ENCODE data around the gene CTDSPL.

Gene CTDSPL

GRCh38 chr3:37935756-37936666 lies 74.3 kb downstream of the CTDSPL start:
- CTCF ChIA-PET, result interaction anchor here (0.8 kb wide), 1 partner anchor 70 kb away, joined by 3 read pairs; no protein-coding TSS in a partner anchor
- POLR2A ChIA-PET, result no interaction called here
- peaks cover 5 to 22% (median 15%) of the 10 kb centered on the region in 4 experiments for H3K4me1 ChIP-seq (ENCODE audit: control extremely low read depth in 1 of 4, control insufficient read depth in 4 of 4, insufficient read depth in 4 of 4, low read length in 3 of 4)
- no peaks in the 10 kb centered on the region for H3K27me3 ChIP-seq (replicated peaks in 2 of 5; ENCODE audit: control insufficient read depth in 4 of 5, insufficient read depth in 5 of 5, low read length in 4 of 5)
- no peak overlapping the region for H3K4me3 ChIP-seq (ENCODE audit: control insufficient read depth in 1 of 7, extremely low read depth in 1 of 7, insufficient read depth in 4 of 7, low read depth in 2 of 7, low read length in 6 of 7)
- H3K9me3 ChIP-seq (ENCODE audit: control extremely low read depth in 1 of 5, control insufficient read depth in 4 of 5, insufficient read depth in 2 of 5, low read depth in 1 of 5, low read length in 4 of 5), result no peaks in the 10 kb centered on the region
- no peaks in the 10 kb centered on the region for H3K36me3 ChIP-seq (ENCODE audit: control insufficient read depth in 4 of 4, insufficient read depth in 4 of 4, low read length in 3 of 4)
- no peak overlapping the region for H3K27ac ChIP-seq (ENCODE audit: insufficient read depth in 1 of 2, low read depth in 1 of 2, low read length in 2 of 2, poor library complexity in 1 of 2, severe bottlenecking in 2 of 2)
- DNase-seq, result no peak
- 100% methylated on average over 5 of the region's 9 CpGs for WGBS (ENCODE audit: insufficient coverage)

GRCh38 chr3:37937156-37937555 lies 75.5 kb downstream of the CTDSPL start:
- no peaks in the 10 kb centered on the region for H3K9me3 ChIP-seq (ENCODE audit: control extremely low read depth in 1 of 5, control insufficient read depth in 4 of 5, insufficient read depth in 2 of 5, low read depth in 1 of 5, low read length in 4 of 5)
- no peaks in the 10 kb centered on the region for H3K36me3 ChIP-seq (ENCODE audit: control insufficient read depth in 4 of 4, insufficient read depth in 4 of 4, low read length in 3 of 4)
- H3K27ac ChIP-seq (ENCODE audit: insufficient read depth in 1 of 2, low read depth in 1 of 2, low read length in 2 of 2, poor library complexity in 1 of 2, severe bottlenecking in 2 of 2), result no peak overlapping the region
- peaks cover 5 to 23% (median 17%) of the 10 kb centered on the region in 4 experiments for H3K4me1 ChIP-seq (ENCODE audit: control extremely low read depth in 1 of 4, control insufficient read depth in 4 of 4, insufficient read depth in 4 of 4, low read length in 3 of 4)
- no peaks in the 10 kb centered on the region for H3K27me3 ChIP-seq (replicated peaks in 2 of 5; ENCODE audit: control insufficient read depth in 4 of 5, insufficient read depth in 5 of 5, low read length in 4 of 5)
- DNase-seq, result no peak
- ChIA-PET CTCF (interaction anchor here (1.6 to 2.4 kb wide), 2 partner anchors 16 to 82 kb away, joined by 3 to 9 read pairs; no protein-coding TSS in a partner anchor), POLR2A (no interaction called here)
- no peak overlapping the region for H3K4me3 ChIP-seq (ENCODE audit: control insufficient read depth in 1 of 7, extremely low read depth in 1 of 7, insufficient read depth in 4 of 7, low read depth in 2 of 7, low read length in 6 of 7)
- 84% methylated on average over 5 of the region's 6 CpGs for WGBS (ENCODE audit: insufficient coverage)

- Histone ChIP-seq H3K4me3 (ENCODE audit: control insufficient read depth in 1 of 7, extremely low read depth in 1 of 7, insufficient read depth in 4 of 7, low read depth in 2 of 7, low read length in 6 of 7) (no peak overlapping the region), H3K4me1 (ENCODE audit: control extremely low read depth in 1 of 4, control insufficient read depth in 4 of 4, insufficient read depth in 4 of 4, low read length in 3 of 4) (peaks cover 5 to 23% (median 18%) of the 10 kb centered on the region in 4 experiments), H3K27me3 (replicated peaks in 2 of 5; ENCODE audit: control insufficient read depth in 4 of 5, insufficient read depth in 5 of 5, low read length in 4 of 5) (no peaks in the 10 kb centered on the region), H3K9me3 (ENCODE audit: control extremely low read depth in 1 of 5, control insufficient read depth in 4 of 5, insufficient read depth in 2 of 5, low read depth in 1 of 5, low read length in 4 of 5) (no peaks in the 10 kb centered on the region), H3K27ac (ENCODE audit: insufficient read depth in 1 of 2, low read depth in 1 of 2, low read length in 2 of 2, poor library complexity in 1 of 2, severe bottlenecking in 2 of 2) (no peak overlapping the region), H3K36me3 (ENCODE audit: control insufficient read depth in 4 of 4, insufficient read depth in 4 of 4, low read length in 3 of 4) (no peaks in the 10 kb centered on the region)
- ChIA-PET CTCF (interaction anchor here (0.9 to 3.7 kb wide), 14 partner anchors 13 to 83 kb away, joined by 3 to 14 read pairs (median 4); no protein-coding TSS in a partner anchor), POLR2A (no interaction called here)
- 100% methylated on average over 1 of the region's 2 CpGs for WGBS (ENCODE audit: insufficient coverage)
- no peak for DNase-seq
These were observed 76.3 kb downstream of the CTDSPL start for GRCh38 chr3:37938011-37938410.

GRCh38 chr3:37940242-37940908 lies 78.7 kb downstream of the CTDSPL start:
- POLR2A ChIA-PET, result no interaction called here
- CTCF ChIA-PET, result interaction anchor here (0.6 to 3.7 kb wide), 9 partner anchors 8 to 40 kb away, joined by 3 to 14 read pairs (median 3); no protein-coding TSS in a partner anchor
- 100% methylated on average over 4 of the region's 4 CpGs for WGBS (ENCODE audit: insufficient coverage)
- Histone ChIP-seq H3K4me3 (ENCODE audit: control insufficient read depth in 1 of 7, extremely low read depth in 1 of 7, insufficient read depth in 4 of 7, low read depth in 2 of 7, low read length in 6 of 7) (no peak overlapping the region), H3K4me1 (ENCODE audit: control extremely low read depth in 1 of 4, control insufficient read depth in 4 of 4, insufficient read depth in 4 of 4, low read length in 3 of 4) (peaks cover 7 to 31% (median 23%) of the 10 kb centered on the region in 4 experiments), H3K36me3 (ENCODE audit: control insufficient read depth in 4 of 4, insufficient read depth in 4 of 4, low read length in 3 of 4) (no peaks in the 10 kb centered on the region), H3K9me3 (ENCODE audit: control extremely low read depth in 1 of 5, control insufficient read depth in 4 of 5, insufficient read depth in 2 of 5, low read depth in 1 of 5, low read length in 4 of 5) (no peaks in the 10 kb centered on the region), H3K27me3 (replicated peaks in 2 of 5; ENCODE audit: control insufficient read depth in 4 of 5, insufficient read depth in 5 of 5, low read length in 4 of 5) (no peaks in the 10 kb centered on the region), H3K27ac (ENCODE audit: insufficient read depth in 1 of 2, low read depth in 1 of 2, low read length in 2 of 2, poor library complexity in 1 of 2, severe bottlenecking in 2 of 2) (no peak overlapping the region)
- DNase-seq, result no peak

GRCh38 chr3:37941608-37942508 lies 80.2 kb downstream of the CTDSPL start:
- no peaks in the 10 kb centered on the region for H3K9me3 ChIP-seq (ENCODE audit: control extremely low read depth in 1 of 5, control insufficient read depth in 4 of 5, insufficient read depth in 2 of 5, low read depth in 1 of 5, low read length in 4 of 5)
- H3K4me3 ChIP-seq (ENCODE audit: control insufficient read depth in 1 of 7, extremely low read depth in 1 of 7, insufficient read depth in 4 of 7, low read depth in 2 of 7, low read length in 6 of 7), result no peak overlapping the region
- no peaks in the 10 kb centered on the region for H3K36me3 ChIP-seq (ENCODE audit: control insufficient read depth in 4 of 4, insufficient read depth in 4 of 4, low read length in 3 of 4)
- peaks cover 6 to 36% (median 24%) of the 10 kb centered on the region in 4 experiments for H3K4me1 ChIP-seq (ENCODE audit: control extremely low read depth in 1 of 4, control insufficient read depth in 4 of 4, insufficient read depth in 4 of 4, low read length in 3 of 4)
- H3K27me3 ChIP-seq (replicated peaks in 2 of 5; ENCODE audit: control insufficient read depth in 4 of 5, insufficient read depth in 5 of 5, low read length in 4 of 5), result no peaks in the 10 kb centered on the region
- ChIA-PET POLR2A (no interaction called here), CTCF (interaction anchor here (0.7 to 2.8 kb wide), 5 partner anchors 9 to 86 kb away, joined by 3 to 11 read pairs (median 5); no protein-coding TSS in a partner anchor)
- no peak overlapping the region for H3K27ac ChIP-seq (ENCODE audit: insufficient read depth in 1 of 2, low read depth in 1 of 2, low read length in 2 of 2, poor library complexity in 1 of 2, severe bottlenecking in 2 of 2)
- WGBS (ENCODE audit: insufficient coverage), result 93% methylated on average over 8 of the region's 12 CpGs
- no peak for DNase-seq

GRCh38 chr3:37942646-37943045 lies 81.0 kb downstream of the CTDSPL start:
- ChIA-PET CTCF (interaction anchor here (0.8 to 2.8 kb wide), 4 partner anchors 10 to 33 kb away, joined by 3 to 11 read pairs (median 7); no protein-coding TSS in a partner anchor), POLR2A (no interaction called here)
- Histone ChIP-seq H3K9me3 (ENCODE audit: control extremely low read depth in 1 of 5, control insufficient read depth in 4 of 5, insufficient read depth in 2 of 5, low read depth in 1 of 5, low read length in 4 of 5) (no peaks in the 10 kb centered on the region), H3K27me3 (replicated peaks in 2 of 5; ENCODE audit: control insufficient read depth in 4 of 5, insufficient read depth in 5 of 5, low read length in 4 of 5) (no peaks in the 10 kb centered on the region), H3K4me3 (ENCODE audit: control insufficient read depth in 1 of 7, extremely low read depth in 1 of 7, insufficient read depth in 4 of 7, low read depth in 2 of 7, low read length in 6 of 7) (no peak overlapping the region), H3K36me3 (ENCODE audit: control insufficient read depth in 4 of 4, insufficient read depth in 4 of 4, low read length in 3 of 4) (no peaks in the 10 kb centered on the region), H3K27ac (ENCODE audit: insufficient read depth in 1 of 2, low read depth in 1 of 2, low read length in 2 of 2, poor library complexity in 1 of 2, severe bottlenecking in 2 of 2) (no peak overlapping the region), H3K4me1 (ENCODE audit: control extremely low read depth in 1 of 4, control insufficient read depth in 4 of 4, insufficient read depth in 4 of 4, low read length in 3 of 4) (peaks cover 6 to 37% (median 24%) of the 10 kb centered on the region in 4 experiments)
- DNase-seq, result no peak
- WGBS (ENCODE audit: insufficient coverage), result 100% methylated on average over 2 of the region's 2 CpGs

Measured in common myeloid progenitor, CD34-positive (primary cell).